HG03139 (cell line): ENCODE results near the gene STYXL2.

ENCODE experiments used
- ATAC-seq: cut with Tn5 transposase; IDR thresholded peaks from one replicate; pipeline ENCODE4 v1.9.1; 2021; ENCODE audit not compliant: unreplicated experiment

STYXL2 gene

GRCh38 chr1:167077128-167077867 is 16.6 kb upstream of the STYXL2 start:
- ATAC-seq, result no peak

- no peak for ATAC-seq
Observed at GRCh38 chr1:167077868-167078210, 16.0 kb upstream of the STYXL2 start.

GRCh38 chr1:167081594-167082156 is 12.2 kb upstream of the STYXL2 start:
- no peak for ATAC-seq

- ATAC-seq, result no peak
Observed at GRCh38 chr1:167082511-167083027, 11.3 kb upstream of the STYXL2 start.

GRCh38 chr1:167083066-167083665 is 10.7 kb upstream of the STYXL2 start:
- ATAC-seq, result no peak

- ATAC-seq, result no peak
Observed at GRCh38 chr1:167083871-167084270, 10.0 kb upstream of the STYXL2 start.

- ATAC-seq, result no peak
Observed at GRCh38 chr1:167084757-167085156, 9.1 kb upstream of the STYXL2 start.

GRCh38 chr1:167086033-167086432 is 7.8 kb upstream of the STYXL2 start:
- ATAC-seq, result no peak

- no peak for ATAC-seq
Observed at GRCh38 chr1:167086768-167087167, 7.1 kb upstream of the STYXL2 start.

- ATAC-seq, result no peak
Observed at GRCh38 chr1:167088746-167089417, 5.0 kb upstream of the STYXL2 start.

GRCh38 chr1:167089939-167090313 is 3.9 kb upstream of the STYXL2 start:
- no peak for ATAC-seq

GRCh38 chr1:167090314-167090942 is 3.4 kb upstream of the STYXL2 start, which contains the start of gene GPA33:
GPA33 (minus strand) TSS chr1:167090377; CDS start chr1:167090287, 90 bp downstream.
- no peak for ATAC-seq

- no peak for ATAC-seq
Observed at GRCh38 chr1:167092653-167093052, 1.2 kb upstream of the STYXL2 start.

GRCh38 chr1:167094690-167095089 is 815 bp downstream of the STYXL2 start:
- ATAC-seq, result no peak

GRCh38 chr1:167095368-167095767 is 1.5 kb downstream of the STYXL2 start:
- no peak for ATAC-seq

GRCh38 chr1:167099851-167100250 is 6.0 kb downstream of the STYXL2 start:
- no peak for ATAC-seq

- no peak for ATAC-seq
Observed at GRCh38 chr1:167100730-167101129, 6.9 kb downstream of the STYXL2 start.

GRCh38 chr1:167101754-167102153 is 7.9 kb downstream of the STYXL2 start:
- no peak for ATAC-seq

GRCh38 chr1:167102906-167103573 is 9.2 kb downstream of the STYXL2 start:
- no peak for ATAC-seq

- no peak for ATAC-seq
Observed at GRCh38 chr1:167104256-167104633, 10.4 kb downstream of the STYXL2 start.
